GM12873 (cell line): ENCODE data around the gene RAB11A.

Experiments used
- TF ChIP-seq, protein P1 (sequence below): IDR thresholded peaks from 2 replicates; pipeline ENCODE4 v1.5.1; 2012; ENCODE audit warnings: low read depth, mild to moderate bottlenecking, moderate library complexity, low read length, control low read depth; ENCODE audit not compliant: insufficient read depth; ENCODE audit errors: missing control alignments

RAB11A gene

GRCh38 chr15:65847989-65848388 is 21.3 kb upstream of the RAB11A start:
- TF ChIP-seq, protein P1, sequence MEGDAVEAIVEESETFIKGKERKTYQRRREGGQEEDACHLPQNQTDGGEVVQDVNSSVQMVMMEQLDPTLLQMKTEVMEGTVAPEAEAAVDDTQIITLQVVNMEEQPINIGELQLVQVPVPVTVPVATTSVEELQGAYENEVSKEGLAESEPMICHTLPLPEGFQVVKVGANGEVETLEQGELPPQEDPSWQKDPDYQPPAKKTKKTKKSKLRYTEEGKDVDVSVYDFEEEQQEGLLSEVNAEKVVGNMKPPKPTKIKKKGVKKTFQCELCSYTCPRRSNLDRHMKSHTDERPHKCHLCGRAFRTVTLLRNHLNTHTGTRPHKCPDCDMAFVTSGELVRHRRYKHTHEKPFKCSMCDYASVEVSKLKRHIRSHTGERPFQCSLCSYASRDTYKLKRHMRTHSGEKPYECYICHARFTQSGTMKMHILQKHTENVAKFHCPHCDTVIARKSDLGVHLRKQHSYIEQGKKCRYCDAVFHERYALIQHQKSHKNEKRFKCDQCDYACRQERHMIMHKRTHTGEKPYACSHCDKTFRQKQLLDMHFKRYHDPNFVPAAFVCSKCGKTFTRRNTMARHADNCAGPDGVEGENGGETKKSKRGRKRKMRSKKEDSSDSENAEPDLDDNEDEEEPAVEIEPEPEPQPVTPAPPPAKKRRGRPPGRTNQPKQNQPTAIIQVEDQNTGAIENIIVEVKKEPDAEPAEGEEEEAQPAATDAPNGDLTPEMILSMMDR: no peak

DNA sequence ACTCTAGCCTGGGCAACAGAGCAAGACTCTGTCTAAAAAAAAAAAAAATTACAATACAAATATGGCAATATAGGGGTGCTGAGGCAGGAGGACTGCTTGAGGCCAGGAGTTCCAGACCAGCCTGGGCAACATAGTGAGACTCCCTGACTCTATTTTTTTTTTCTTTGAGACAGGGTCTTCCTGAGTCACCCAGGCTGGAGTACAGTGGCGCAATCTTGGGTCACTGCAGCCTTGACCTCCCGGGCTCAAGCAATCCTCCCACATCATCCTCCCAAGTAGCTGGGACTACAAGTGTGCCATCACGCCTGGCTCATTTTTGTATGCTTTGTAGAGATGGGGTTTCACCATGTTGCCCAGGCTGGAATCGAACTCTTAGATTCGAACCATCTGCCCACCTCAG is 17.3 kb upstream of the RAB11A start:
- TF ChIP-seq, protein P1: no peak

GRCh38 chr15:65856821-65857455 is 12.4 kb upstream of the RAB11A start:
- TF ChIP-seq, protein P1: peak; percentile 84

DNA sequence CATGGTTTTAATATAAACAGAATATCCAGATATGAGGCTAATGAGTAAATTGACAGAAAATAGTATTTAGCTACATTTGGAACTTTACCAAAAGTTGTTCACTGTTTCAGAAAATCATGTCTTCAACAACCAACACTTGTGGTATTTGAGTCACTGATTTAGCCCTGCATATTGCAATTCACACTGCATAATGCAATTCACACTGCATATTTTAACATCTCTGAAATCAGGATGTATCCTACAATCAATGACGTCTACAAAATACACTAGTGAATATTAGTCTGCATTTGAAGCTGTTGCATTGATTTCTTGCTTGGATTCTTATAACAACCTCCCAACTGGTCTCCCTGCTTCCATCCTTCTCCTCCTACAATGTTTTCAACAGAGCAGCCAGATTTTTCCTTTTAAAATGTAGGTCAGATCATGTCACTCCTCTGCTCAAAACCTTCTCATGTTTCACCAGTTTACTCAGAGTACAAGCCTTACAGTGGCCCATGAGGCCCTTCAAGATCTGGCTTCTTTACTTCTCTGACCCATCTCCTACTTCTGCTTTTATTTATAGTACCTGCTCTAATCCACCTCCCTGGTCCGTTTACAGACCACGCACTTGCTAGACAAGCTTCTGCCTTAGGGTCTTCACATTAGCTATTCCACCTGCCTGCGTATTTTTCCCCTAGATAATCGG is 11.4 kb upstream of the RAB11A start:
- TF ChIP-seq, protein P1: no peak

GRCh38 chr15:65862682-65863081 is 6.6 kb upstream of the RAB11A start:
- TF ChIP-seq, protein P1: peak; percentile 80

GRCh38 chr15:65863106-65863505 is 6.2 kb upstream of the RAB11A start:
- TF ChIP-seq, protein P1: no peak

GRCh38 chr15:65867244-65867643 is 2.0 kb upstream of the RAB11A start:
- TF ChIP-seq, protein P1: no peak
